NCI-H226 (cell line): ENCODE data around the gene COBL.

Experiments
- DNase-seq: peaks from one replicate; pipeline ENCODE4 v3.0.0-alpha.2; 2015

COBL gene

GRCh38 chr7:51274955-51275354 is 41.7 kb downstream of the COBL start:
- DNase-seq, result no peak

- no peak for DNase-seq
Measured at GRCh38 chr7:51274001-51274400, 42.6 kb downstream of the COBL start.

DNA sequence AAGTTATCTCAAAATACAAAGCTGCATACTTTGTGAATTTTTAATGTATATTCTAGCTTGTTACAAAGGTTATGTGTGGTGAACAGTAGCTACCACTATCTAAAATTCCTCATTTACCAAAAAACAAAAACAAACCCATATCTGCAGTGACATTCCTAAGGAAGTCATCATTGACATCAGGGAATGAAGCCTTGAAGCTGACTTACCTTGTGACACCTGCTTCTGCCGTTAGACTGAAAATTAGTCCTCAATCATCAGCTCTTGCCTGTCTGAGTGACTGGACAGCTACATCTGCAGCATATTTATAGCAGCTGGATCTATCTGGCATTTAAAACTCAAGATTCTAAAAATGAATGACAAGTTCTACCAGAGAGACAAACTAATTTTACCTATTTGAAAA is 43.2 kb downstream of the COBL start:
- no peak for DNase-seq

- DNase-seq, result no peak
Measured at GRCh38 chr7:51270965-51271364, 45.6 kb downstream of the COBL start.

DNA sequence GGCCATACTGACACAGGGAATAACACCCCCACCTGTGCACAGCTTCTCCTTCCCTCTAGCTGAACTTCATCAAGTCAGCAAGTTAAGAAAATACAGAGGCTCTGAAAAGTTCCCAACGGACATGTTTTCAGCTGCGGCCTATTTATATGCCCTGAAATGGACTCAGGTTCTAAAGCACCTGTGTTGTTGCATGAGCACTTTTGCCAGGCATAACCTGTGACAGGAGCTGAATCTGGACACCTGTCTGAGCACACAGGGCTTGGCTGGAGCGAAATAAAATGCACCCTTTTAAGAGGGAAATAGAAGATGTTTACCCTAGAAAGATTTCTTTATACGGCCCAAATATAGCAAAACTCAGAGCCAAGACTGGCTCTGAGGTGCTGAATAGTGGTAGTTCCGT is 46.7 kb downstream of the COBL start:
- DNase-seq, result no peak

- no peak for DNase-seq
Measured at GRCh38 chr7:51269321-51269720, 47.3 kb downstream of the COBL start.

DNA sequence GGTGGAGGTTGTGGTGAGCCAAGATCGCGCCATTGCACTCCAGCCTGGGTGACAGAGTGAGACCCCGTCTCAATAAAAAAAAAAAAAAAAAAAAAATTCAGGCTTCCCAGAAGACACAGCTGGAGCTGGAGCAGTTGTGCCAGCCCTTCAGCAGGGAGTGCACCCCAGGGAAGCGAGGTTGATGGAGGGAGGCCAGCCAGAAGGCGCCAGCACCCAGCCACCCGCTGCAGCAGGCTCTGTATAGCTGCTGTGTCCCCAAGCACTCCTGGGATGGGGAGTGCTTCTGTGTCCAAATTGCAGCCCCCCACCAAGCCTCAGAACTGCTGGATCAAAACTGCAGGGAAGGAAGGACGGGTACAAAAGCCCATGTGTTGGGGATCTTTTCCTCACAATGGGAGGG is 47.8 kb downstream of the COBL start:
- no peak for DNase-seq

DNA sequence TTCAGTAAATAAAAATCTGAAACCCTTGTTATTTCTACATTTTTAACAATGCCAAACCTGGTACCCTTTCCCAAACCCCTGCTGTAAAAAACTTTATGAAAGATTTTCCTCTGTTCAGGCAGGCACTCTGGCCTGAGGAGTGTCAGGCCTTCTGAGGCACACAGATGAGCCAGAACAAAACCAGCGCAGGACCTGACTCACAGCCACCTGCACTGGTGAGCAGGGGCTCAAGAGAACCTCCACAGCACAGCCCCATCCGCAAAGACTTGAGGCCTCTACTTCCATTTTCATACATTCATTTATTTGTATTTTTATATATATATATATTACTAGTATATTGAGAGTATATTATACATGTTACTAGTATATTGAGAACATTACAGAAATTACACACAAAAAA is 49.4 kb downstream of the COBL start:
- DNase-seq, result no peak

DNA sequence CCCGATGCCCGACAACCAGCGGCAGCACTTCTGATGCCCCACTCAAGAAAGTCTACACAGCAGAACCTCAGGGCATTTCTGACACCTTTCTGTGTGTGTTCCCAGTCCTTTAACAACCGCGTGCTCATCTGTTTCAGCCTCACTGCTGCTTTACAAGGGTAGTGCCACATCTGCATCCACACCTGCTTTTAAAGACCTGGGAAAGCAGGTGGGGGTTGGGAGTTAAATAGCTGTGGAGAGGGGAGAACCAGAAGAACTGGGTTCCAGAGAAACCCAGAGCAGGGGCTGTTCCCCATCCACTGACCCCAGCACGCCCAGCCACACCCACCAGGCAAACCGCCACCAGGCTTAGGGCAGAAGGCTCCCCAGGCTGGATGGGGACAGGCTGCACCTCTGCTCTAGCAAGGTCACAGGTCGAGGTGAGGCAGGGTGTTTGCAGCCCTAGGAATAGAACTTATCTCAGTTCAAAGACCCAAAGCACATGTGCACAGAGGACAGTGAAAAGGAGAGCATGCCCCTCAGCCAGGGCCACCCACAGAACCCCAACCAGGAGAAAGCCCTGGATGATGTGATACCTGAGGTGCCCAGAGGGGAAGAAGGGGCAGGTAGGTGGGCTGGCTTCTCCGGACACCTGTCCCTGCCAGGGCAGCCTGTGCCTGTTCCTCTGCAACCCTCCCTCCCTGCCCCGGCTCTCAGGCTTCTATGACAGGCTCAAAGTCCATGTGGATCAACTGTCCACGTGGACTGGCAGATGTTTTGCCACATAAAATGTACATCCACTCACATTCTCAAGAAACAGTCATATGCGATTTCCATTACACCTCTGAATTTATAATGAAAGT is 51.3 kb downstream of the COBL start:
- DNase-seq, result no peak

DNA sequence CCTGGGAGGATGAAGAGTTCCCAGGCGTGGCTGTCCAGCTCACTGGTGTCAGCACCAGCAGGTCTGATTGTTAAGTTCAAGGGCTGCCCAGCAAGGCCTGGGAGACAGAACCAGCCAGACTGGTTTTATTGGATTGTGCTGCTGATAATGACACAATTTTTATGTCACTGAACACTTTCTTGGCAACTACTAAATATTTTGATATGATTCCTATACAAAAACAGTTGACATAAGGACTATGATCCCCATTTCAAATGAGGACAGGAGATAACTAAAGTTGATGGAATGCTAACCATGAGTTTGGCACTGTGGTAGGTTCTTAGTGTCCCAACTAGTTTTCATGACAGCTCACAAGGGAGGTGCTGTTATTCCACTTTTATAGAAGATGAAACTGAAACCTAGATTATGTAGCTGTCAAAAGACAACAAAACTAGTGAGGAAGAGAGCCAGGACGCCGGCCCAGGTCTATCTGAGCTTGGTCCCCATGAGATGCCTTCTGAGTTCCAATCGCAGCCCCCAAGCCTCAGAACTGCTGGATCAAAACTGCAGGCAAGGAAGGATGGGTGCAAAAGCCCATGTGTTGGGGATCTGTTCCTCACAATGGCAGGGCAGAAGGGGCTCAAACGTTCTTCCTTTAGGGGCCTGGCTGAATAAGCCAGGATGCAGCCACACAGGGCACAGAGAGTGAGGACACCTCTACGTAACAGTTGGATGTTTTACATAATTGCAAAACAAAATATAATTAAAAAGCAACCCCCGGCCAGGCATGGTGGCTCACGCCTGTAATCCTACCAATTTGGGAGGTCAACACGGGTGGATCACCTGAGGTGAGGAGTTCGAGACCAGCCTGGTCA is 52.8 kb downstream of the COBL start:
- DNase-seq, result no peak

DNA sequence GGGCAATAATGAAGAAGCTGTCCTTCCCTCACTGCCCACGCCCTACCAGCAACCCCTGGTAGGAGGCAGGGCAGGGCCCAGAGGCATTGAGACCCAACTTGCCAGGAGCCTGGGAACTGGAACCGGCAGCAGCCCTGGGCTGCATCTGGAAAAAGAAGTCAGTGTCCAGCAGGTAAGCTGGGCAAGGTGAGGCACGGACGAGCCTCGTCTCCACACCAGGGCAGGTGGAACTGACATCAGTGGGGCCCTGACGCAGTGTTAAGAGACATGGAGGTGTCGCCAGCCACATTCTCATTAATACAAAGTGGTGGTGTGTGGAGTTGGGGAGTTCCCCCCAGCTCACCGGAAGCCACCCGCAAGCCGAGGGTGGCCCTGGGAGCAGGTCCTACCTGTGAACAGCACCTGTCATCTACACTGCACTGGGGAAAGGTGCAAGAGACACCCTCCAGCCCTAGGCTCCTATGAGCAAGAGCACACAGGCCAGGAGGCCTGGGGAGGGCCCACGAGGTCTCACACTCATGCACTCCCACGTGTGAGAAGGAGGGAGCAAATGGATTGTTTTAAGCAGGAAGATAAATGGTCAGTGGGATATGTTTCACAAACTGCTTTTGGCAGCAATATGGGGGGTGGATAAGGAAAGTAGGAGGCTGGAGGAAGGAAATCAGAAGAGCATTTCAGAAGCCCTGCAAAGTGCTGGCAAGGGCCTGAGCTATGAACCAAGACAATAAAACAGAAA is 53.6 kb downstream of the COBL start:
- DNase-seq, result peak; percentile 20

DNA sequence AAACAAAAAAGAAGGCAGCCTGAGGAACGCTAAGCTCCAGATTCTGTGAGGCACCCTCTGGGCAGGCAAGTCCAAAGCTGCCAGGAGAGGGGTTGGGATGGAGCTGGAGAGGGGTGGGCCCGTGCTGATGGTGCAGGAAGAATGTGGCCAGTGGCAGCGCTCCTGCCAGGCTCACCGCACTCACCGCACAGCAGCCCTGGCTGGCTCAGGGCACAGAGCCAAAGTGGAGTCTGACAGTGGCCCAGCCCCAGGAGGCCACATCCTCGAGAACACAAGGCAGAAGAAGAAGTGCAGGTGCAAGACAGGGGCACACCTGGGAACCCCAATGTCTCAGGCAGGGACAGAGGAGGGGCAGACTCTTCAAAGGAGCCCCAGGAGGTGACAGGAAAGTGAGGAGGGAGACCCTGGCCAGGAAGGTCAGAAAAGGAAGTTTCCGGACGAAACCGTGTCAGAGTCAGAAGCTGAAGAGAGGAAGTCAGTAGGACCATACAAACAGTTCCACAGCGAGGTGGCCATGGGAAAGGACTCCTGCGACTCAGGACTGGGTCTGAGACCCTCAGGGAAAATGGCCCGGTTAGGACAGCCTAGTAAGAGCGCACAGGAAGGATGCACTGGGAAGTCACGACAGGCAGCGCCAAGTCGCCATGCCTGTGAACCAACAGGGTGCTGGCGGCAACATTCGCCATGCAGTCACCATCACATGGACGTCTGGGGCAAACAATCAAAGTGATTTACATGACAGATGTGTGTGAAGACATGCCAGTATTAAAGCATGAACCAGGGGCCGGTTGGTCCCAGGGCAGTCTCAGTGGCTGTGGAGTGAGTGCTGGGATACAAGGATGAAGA is 54.4 kb downstream of the COBL start:
- no peak for DNase-seq

GRCh38 chr7:51261117-51261835 is 55.3 kb downstream of the COBL start:
- DNase-seq, result no peak

- DNase-seq, result no peak
Measured at GRCh38 chr7:51260516-51260915, 56.1 kb downstream of the COBL start.

- DNase-seq, result no peak
Measured at GRCh38 chr7:51259766-51260165, 56.8 kb downstream of the COBL start.

- DNase-seq, result no peak
Measured at GRCh38 chr7:51256916-51257315, 59.7 kb downstream of the COBL start.

GRCh38 chr7:51256209-51256781 is 60.3 kb downstream of the COBL start:
- no peak for DNase-seq

- DNase-seq, result peak; percentile 59
Measured at GRCh38 chr7:51255536-51256208, 60.9 kb downstream of the COBL start.

DNA sequence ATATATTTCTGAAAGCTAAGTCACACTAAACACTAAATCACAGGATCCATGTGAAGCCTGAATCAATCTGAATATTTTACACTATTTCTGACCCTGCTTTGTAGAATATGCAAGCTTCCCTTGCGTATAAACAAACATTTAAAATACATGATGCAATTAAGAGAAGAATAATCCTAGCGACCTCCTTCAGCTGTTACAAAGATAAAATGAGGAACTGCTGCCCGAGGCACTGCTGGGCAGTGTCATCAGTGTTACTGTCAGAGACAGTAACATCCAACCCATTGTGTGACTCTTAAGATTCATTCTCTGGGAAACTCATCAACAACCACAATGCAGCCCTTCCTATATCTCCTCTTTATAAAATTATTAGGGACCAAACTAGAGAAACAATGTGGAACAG is 61.6 kb downstream of the COBL start:
- DNase-seq, result no peak

- no peak for DNase-seq
Measured at GRCh38 chr7:51253157-51253556, 63.5 kb downstream of the COBL start.

GRCh38 chr7:51251290-51251689 is 65.3 kb downstream of the COBL start:
- no peak for DNase-seq
